COLO668 (cell line): ENCODE measurements around the gene ZFAND2B.
"Not testable (repeated sequence)": the region's sequence is repeated elsewhere in the genome, so short reads cannot be mapped to it uniquely, and the experiment has no call there.

Experiments used
- DNase-seq: peaks from one replicate; lab custom pipeline; 2025; ENCODE audit not compliant: unreplicated experiment; lab: John Stamatoyannopoulos, UW

The ZFAND2B gene

DNA sequence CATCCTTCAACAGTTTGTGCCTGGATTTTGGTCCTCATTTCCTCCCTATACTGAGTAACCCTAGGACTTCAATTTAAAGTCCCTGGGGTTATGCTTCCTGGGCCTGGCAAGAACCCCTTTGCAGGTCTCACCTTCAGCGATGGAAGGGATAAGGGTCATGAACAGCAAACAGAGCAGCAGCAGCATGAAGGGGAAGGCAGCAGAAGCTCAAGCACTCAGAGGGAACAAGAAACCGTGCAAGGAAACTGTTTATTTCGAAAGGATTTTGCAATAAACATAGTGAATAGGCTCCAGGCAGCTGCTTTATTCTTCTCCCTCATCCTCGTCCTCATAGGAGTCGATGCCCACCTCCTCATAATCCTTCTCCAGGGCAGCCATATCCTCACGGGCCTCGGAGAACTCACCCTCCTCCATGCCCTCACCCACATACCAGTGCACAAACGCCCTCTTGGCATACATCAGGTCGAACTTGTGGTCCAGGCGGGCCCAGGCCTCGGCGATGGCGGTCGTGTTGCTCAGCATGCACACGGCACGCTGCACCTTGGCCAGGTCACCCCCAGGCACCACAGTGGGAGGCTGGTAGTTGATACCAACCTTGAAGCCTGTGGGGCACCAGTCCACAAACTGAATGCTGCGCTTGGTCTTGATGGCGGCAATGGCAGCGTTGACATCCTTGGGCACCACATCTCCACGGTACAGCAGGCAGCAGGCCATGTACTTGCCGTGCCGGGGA, 43.6 kb downstream of the ZFAND2B start:
- DNase-seq, result no peak

DNA sequence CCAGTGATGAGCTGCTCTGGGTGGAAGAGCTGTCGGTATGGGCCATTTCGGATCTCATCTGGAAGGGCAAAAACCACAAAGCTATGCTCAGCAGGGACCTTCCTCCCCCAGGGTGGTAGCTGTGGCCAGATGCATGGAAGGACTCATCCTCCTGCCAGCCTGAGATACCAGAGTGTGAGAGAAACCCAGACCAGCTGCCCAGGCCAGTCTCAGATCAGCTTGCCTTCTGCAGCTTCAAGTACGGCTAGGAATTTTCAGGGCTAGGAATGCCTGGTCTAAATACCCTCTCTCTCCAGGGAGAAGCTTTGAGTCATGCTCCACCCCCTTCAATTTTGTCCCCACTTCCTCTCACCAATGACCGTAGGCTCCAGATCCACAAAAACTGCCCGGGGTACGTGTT, 45.1 kb downstream of the ZFAND2B start:
- no peak for DNase-seq

GRCh38 chr2:219252084-219252483, 45.5 kb downstream of the ZFAND2B start:
- DNase-seq, result peak; percentile 60

DNA sequence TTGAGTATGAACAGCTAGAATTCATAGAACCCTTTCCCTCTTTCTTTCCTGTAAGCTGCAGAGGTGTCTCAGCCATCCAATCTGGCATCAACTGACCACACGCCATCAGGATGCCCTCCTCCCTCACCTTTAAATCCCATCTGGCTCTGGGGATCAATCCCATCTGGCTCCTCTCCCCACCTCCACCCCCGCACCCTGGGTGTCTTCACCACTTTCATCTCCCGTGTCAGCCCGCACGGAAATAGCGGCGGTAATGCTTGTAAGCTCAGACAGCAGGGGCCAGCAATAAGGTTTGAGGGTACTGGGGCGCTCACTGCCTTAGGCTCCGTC, 46.0 kb downstream of the ZFAND2B start:
- DNase-seq, result peak; percentile 63

DNA sequence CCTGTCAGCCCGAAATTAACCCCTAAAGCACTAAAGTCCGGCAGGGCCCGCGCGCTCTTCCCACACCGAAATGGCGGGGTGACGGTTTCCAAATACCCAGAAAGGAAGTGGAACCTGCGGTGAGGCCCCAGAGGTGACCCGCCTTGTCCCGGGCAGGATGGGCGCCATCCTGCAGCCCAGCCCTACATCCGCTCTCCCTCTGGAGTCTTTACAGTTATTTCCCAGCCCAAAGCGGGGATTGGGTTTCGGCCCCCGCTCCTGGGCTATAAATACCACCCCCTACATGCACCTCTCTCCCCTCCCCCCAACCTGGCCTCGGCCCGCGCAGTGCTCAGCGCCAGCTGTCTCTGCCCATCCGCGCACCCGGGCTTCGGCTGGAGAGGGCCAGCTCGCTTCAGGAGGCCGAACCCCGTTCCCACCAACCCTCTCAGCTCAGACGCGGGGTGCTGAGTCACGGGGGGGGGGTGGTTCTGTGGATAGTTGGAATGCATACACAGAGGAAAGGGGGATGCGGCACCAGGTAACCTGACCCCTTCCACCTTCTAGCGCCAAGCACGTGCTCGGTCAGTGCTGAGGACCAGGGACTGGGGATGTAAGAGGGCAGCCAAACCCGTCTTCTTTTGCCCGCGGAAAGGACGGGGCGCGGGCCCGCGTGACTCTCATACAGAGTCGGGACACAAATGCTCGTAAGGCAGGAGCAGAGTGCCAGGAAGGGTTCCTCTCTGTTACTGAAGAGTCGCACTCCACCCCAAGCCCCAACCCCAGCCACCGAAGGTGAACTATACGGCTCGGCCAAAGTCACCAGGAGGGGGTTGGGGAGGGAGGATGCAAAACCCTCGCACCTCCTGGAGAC, 46.5 kb downstream of the ZFAND2B start, which contains the start of gene TUBA4B:
TUBA4B (plus strand) TSS at position 344 of the 853 bp plus-strand sequence; CDS start at position 509, 165 bp downstream.
- DNase-seq, result peak; percentile 76

GRCh38 chr2:219253753-219254589, 47.4 kb downstream of the ZFAND2B start, which contains the start of gene TUBA4A:
Gene TUBA4A (minus strand): TSS chr2:219253918. CDS start chr2:219253858, 60 bp downstream.
- DNase-seq, result peak; percentile 94

DNA sequence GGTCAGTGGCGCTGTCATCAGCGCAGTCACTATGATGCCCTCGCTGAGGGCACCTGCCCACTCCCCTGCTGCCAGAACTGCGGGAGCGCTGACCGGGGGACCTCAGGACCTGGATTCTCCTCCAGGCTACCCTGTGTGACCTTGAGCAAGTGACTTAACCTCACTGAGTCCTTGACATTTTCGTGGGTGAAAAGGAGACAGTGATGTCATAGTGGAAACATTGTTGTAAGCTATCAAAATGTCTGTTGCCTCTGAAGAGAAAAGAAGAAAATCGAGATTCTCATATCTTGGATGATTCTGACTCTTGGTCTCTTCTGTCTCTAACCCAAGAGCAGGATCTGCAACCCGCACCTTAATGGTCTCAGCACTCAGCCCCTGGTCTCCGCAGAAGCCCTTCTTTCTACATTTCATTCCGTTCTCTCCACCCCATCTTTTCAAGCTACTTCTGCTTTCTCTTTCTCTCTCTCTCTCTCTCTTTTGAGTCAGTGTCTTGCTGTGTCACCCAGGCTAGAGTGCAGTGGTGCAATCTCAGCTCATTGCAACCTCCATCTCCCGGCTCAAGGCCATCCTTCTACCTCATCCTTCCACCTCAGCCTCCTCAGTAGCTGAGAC, 48.1 kb downstream of the ZFAND2B start:
- no peak for DNase-seq

- DNase-seq, result not testable (repeated sequence)
Measured at GRCh38 chr2:219258942-219259341, 52.4 kb downstream of the ZFAND2B start.
